ENCODE data around the gene PAM. TPM values are rescaled to one million over a fixed set of nuclear protein-coding genes. Genes with fewer than 3 reads are reported as not detected.

PAM gene
- total RNA-seq, 4 donors from 2014 or later: 113 to 178 (median 130) TPM

- ATAC-seq (ENCODE audit: low FRiP score): no peak
- DNase-seq (ENCODE audit: low spot score): no peak
- TF ChIP-seq, protein P1, sequence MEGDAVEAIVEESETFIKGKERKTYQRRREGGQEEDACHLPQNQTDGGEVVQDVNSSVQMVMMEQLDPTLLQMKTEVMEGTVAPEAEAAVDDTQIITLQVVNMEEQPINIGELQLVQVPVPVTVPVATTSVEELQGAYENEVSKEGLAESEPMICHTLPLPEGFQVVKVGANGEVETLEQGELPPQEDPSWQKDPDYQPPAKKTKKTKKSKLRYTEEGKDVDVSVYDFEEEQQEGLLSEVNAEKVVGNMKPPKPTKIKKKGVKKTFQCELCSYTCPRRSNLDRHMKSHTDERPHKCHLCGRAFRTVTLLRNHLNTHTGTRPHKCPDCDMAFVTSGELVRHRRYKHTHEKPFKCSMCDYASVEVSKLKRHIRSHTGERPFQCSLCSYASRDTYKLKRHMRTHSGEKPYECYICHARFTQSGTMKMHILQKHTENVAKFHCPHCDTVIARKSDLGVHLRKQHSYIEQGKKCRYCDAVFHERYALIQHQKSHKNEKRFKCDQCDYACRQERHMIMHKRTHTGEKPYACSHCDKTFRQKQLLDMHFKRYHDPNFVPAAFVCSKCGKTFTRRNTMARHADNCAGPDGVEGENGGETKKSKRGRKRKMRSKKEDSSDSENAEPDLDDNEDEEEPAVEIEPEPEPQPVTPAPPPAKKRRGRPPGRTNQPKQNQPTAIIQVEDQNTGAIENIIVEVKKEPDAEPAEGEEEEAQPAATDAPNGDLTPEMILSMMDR (IDR thresholded peaks at IDR 0.05): no peak
These were observed 177.7 kb downstream of the PAM start for GRCh38 chr5:102932781-102933180.

GRCh38 chr5:102933316-102933715 is 178.2 kb downstream of the PAM start:
- no peak for DNase-seq (ENCODE audit: low spot score)
- TF ChIP-seq, protein P1 (IDR thresholded peaks at IDR 0.05): no peak
- ATAC-seq (ENCODE audit: low FRiP score): no peak

GRCh38 chr5:102933721-102934459 is 178.8 kb downstream of the PAM start:
- TF ChIP-seq, protein P1 (IDR thresholded peaks at IDR 0.05): no peak
- ATAC-seq (ENCODE audit: low FRiP score): no peak
- no peak for DNase-seq (ENCODE audit: low spot score)

DNA sequence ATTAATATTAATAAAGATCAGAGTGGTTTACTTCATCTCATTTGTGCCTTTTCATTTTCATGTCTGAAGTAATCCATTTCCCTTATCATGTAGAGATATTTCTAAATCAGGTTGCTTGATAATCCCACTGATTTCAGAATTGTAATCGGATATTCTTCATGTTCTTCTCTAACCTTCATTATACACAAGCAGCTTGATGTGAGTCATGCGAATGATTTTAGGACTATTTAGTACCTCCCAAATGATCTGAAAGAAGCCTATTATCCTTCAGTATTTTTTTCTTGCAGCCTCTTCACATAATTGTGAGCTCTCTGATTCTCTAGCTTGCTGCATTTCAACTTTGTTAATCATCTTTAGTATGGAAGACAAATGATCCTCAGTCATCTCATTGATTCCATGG is 182.8 kb downstream of the PAM start:
- ATAC-seq (ENCODE audit: low FRiP score) (no peak), DNase-seq (ENCODE audit: low spot score) (no peak)
- TF ChIP-seq, protein P1 (IDR thresholded peaks at IDR 0.05): no peak

DNA sequence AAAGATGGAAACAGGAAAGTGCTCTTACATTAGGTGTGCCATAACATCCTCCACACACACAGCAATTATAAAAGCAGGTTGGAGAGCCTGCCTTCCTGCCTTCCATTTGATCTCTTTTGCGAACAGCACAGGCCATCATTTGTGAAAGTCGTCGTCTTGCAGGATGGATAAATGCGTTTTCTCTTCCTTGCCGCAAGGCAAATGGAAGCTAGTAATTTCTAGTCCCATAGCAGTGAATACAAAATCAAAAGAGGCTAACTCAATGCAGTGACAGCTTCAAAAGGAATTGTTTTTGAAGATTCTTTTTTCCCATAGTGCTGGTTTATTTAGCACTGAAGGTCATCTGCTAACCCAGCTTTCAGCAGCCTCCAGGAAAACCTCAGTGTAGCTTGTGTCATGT is 186.0 kb downstream of the PAM start:
- ATAC-seq (ENCODE audit: low FRiP score) (no peak), DNase-seq (ENCODE audit: low spot score) (no peak)
- TF ChIP-seq, protein P1 (IDR thresholded peaks at IDR 0.05): no peak

DNA sequence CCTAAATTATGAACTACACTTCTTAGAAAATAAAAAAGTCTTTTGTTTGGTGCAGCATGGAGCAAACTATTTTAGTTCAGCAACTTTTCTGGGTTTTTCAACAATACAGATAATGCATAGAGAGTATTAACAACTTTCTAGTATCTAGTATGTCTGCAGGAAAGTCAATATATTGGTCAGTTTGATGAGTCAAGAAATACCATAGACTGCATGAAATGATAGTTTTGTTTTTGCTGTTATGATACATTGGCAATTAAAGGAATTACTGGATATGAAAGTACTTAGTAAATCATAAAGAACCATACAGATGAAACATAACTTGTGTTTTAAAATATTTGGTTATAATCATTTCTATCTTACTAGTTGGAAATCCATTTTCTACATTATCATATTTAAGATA is 191.3 kb downstream of the PAM start:
- DNase-seq (ENCODE audit: low spot score): no peak
- TF ChIP-seq, protein P1 (IDR thresholded peaks at IDR 0.05): no peak
- no peak for ATAC-seq (ENCODE audit: low FRiP score)

GRCh38 chr5:102946971-102947370 is 191.9 kb downstream of the PAM start:
- no peak for ATAC-seq (ENCODE audit: low FRiP score)

More at GRCh38 chr5:102946971-102947370, 191.9 kb downstream of the PAM start:
- DNase-seq (ENCODE audit: low spot score): no peak
- TF ChIP-seq, protein P1 (IDR thresholded peaks at IDR 0.05): no peak

All from omental fat pad (tissue), 4 donors.